ENCODE measurements around the gene ZNF791.

- TF ChIP-seq CTCF (IDR thresholded peaks at IDR 0.05; ENCODE audit: poor library complexity, severe bottlenecking), result no peak
- TF ChIP-seq TAF1 (IDR thresholded peaks at IDR 0.05; ENCODE audit: low read depth), result no peak
- TF ChIP-seq EZH2 (IDR thresholded peaks at IDR 0.05; ENCODE audit: borderline replicate concordance, insufficient read depth, low read length, poor library complexity, severe bottlenecking), result no peak
Measured at GRCh38 chr19:12657966-12658365, 47.2 kb downstream of the ZNF791 start.

Measured in neural cell (in vitro differentiated cells).